BLaER1 (cell line): ENCODE results near the gene RAB8B.
A peak's percentile ranks its signal among the peaks of the same experiment; 100 is the strongest.

Experiments used
- H3K27ac ChIP-seq: shearing (Covaris generic); formaldehyde crosslinking; 2 replicates; pipeline ENCODE4 v1.8.1; 2022
- H3K27me3 ChIP-seq: shearing (Covaris generic); formaldehyde crosslinking; 2 replicates; pipeline ENCODE4 v1.8.1; 2022
- H3K36me3 ChIP-seq: shearing (Covaris generic); formaldehyde crosslinking; 2 replicates; pipeline ENCODE4 v1.8.1; 2022
- H3K4me1 ChIP-seq: shearing (Covaris generic); formaldehyde crosslinking; 2 replicates; pipeline ENCODE4 v1.8.1; 2022
- H3K4me2 ChIP-seq: shearing (Covaris generic); formaldehyde crosslinking; 2 replicates; pipeline ENCODE4 v1.8.1; 2022
- H3K4me3 ChIP-seq: shearing (Covaris generic); formaldehyde crosslinking; 2 replicates; pipeline ENCODE4 v1.8.1; 2022
- H3K9ac ChIP-seq: shearing (Covaris generic); formaldehyde crosslinking; 2 replicates; pipeline ENCODE4 v1.8.1; 2022
- H3K9me3 ChIP-seq: shearing (Covaris generic); formaldehyde crosslinking; 2 replicates; pipeline ENCODE4 v1.8.1; 2022
- H4K20me1 ChIP-seq: shearing (Covaris generic); formaldehyde crosslinking; 2 replicates; pipeline ENCODE4 v1.8.1; 2022
- Cebpa-rat ChIP-seq: shearing (Covaris generic); IDR thresholded peaks from 2 replicates; pipeline ENCODE4 v1.8.1; 2022

Gene RAB8B

DNA sequence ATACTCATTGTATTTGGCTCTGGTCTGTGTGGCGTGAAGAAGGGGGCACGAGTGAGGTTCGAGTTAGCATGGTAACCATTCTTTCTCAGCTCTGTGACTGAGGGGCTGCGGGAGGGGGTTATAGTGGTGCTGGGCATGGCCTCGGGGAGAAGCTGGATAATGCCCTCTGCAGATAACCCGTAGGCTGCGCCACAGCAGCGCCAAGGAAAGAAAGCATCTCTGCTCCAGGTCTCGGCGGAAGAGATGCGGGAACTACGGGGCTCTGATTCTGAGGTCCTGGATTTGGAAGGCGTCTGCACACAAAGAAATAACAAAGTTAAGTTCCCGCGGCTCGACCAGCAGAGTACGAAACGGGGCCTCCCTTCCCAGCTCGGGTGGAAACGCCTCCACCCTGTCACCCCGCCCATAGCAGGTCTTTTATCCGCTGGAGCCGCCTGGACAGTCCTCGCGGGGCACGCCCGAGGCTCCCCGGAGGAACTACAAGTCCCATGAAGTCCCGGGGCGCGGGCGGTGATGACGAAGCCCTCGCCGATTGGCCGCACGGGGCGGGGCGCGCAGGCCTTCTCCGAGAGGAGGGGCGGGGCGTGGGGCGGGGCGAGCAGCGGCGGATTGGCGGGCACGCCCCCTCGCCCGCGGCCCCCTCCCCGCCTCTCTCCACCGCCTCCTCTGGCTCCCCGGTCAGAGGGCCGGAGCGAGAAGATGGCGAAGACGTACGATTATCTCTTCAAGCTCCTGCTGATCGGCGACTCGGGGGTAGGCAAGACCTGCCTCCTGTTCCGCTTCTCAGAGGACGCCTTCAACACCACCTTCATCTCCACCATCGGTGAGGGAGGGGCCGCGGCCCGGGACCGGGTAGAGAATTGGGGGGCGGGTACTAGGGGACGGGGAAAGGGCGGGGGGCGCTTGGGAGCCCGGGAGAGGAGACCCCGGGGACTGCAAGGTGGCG, at the start of gene RAB8B:
Gene RAB8B, plus strand, starts transcription at position 681 of the 946 bp plus-strand sequence. Its CDS starts 19 bp downstream, at position 700.
- peak within 1 kb of the TSS; percentile 79 for H3K4me3 ChIP-seq
- H3K4me1 ChIP-seq: peaks cover 45% of the 10 kb centered on the region
- H3K4me2 ChIP-seq: peak within 1 kb of the TSS; percentile 98
- H3K27me3 ChIP-seq: no peaks in the 10 kb centered on the region
- peak within 1 kb of the TSS; percentile 81 for H3K27ac ChIP-seq
- peaks cover 10% of the 10 kb centered on the region for H4K20me1 ChIP-seq
- H3K9me3 ChIP-seq: no peaks in the 10 kb centered on the region
- TF ChIP-seq Cebpa-rat: no peak
- peak within 1 kb of the TSS; percentile 88 for H3K9ac ChIP-seq
- no peaks in the 10 kb centered on the region for H3K36me3 ChIP-seq

DNA sequence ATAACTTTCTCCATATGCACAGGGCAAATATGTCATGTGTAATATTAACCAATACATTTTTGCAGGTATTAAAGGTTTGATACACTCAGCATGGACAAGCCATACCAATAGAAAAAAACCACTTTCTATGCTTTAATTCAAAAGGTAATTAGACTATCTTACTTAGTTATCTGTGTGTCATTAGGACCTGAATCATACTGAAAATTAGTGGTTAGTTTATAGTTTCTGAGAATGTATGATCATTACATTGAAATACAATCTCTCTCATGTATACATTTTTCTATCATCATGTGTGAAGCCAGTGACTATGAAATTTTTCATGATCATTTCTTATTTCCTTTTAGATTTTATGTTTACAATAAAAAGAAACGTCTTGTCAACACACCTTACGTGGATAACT, 48.5 kb upstream of the RAB8B start:
- no peak for TF ChIP-seq Cebpa-rat
- Histone ChIP-seq H3K4me1 (no peaks in the 10 kb centered on the region), H3K27ac (no peak overlapping the region)

DNA sequence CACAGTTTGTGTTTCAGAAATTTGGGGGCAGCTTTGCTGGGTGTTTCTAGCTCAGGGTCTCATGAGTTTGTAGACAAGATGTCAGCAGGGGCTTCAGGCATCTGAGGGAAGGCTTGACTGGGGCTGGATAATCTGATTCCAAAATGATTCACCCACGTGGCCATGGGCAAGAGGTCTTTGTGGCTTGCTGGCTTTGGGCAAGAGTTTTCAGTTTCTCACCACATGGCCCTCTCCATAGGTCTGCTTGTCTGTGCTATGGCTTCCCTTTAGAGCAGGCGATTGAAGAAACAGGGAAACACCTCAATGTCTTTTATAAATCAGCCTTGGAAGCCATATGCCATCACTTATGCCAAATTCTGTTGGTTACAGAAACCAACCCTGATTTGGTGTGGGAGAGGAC, 44.0 kb upstream of the RAB8B start:
- Histone ChIP-seq H4K20me1 (no peaks in the 10 kb centered on the region), H3K4me3 (no peak overlapping the region), H3K4me2 (no peak overlapping the region), H3K4me1 (no peaks in the 10 kb centered on the region), H3K9me3 (peaks cover 12% of the 10 kb centered on the region), H3K27ac (no peak overlapping the region), H3K27me3 (no peaks in the 10 kb centered on the region), H3K36me3 (peaks cover 49% of the 10 kb centered on the region), H3K9ac (no peak overlapping the region)
- no peak for TF ChIP-seq Cebpa-rat

More for the DNA sequence above, 48.5 kb upstream of the RAB8B start:
- Histone ChIP-seq H3K4me3 (no peak overlapping the region), H3K4me2 (no peak overlapping the region), H3K9me3 (no peaks in the 10 kb centered on the region), H3K9ac (no peak overlapping the region), H3K36me3 (peaks cover 19% of the 10 kb centered on the region; the same call in 1 of the 2 replicates), H3K27me3 (no peaks in the 10 kb centered on the region), H4K20me1 (no peaks in the 10 kb centered on the region)

DNA sequence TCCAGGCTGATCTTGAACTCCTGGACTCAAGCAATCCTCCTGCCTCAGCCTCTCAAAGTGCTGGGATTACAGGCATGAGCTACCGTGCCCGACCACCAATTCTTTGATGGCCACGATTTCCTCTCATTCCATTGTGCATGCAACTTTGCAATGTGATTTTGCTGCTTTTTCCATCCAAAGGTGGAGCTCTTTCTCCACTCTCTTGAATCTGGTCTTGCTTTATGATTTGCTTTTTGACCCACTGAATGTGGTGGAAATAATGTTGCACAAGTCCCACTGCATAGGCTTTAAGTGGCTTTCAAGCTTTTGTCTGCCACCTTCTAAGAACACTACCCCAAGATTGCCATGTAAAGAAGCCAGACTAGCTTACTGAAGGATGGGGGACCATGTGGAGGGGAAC, 42.7 kb upstream of the RAB8B start:
- Histone ChIP-seq H3K4me2 (no peak overlapping the region), H3K27me3 (no peaks in the 10 kb centered on the region), H3K9me3 (peaks cover 12% of the 10 kb centered on the region), H3K36me3 (peaks cover 60% of the 10 kb centered on the region), H3K27ac (no peak overlapping the region), H3K4me3 (no peak overlapping the region), H3K9ac (no peak overlapping the region), H4K20me1 (no peaks in the 10 kb centered on the region), H3K4me1 (no peaks in the 10 kb centered on the region)
- TF ChIP-seq Cebpa-rat: no peak

DNA sequence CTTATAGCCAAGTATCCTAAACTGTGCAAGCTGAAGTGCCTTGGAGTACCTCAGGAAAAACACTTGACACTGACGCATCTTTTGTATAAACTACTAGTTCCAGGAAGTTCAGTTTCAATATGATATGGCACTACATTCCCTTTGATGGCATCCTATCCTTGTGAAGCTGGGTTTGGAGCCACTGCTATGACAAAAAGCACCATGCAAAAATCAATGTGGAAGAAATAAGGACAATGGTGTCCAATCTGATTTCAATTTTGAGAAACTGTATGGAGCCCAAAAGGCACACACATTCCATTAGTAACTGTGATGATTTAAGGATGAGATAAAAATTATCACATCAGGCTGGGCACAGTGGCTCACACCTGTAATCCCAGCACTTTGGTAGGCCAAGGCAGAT, 37.7 kb upstream of the RAB8B start:
- Histone ChIP-seq H3K4me1 (peaks cover 14% of the 10 kb centered on the region), H3K36me3 (peaks cover 70% of the 10 kb centered on the region), H3K4me3 (no peak overlapping the region), H3K27me3 (no peaks in the 10 kb centered on the region), H3K9ac (no peak overlapping the region), H3K27ac (no peak overlapping the region), H3K4me2 (no peak overlapping the region), H4K20me1 (peaks cover 9% of the 10 kb centered on the region; the same call in 1 of the 2 replicates), H3K9me3 (peaks cover 12% of the 10 kb centered on the region)
- TF ChIP-seq Cebpa-rat: no peak

DNA sequence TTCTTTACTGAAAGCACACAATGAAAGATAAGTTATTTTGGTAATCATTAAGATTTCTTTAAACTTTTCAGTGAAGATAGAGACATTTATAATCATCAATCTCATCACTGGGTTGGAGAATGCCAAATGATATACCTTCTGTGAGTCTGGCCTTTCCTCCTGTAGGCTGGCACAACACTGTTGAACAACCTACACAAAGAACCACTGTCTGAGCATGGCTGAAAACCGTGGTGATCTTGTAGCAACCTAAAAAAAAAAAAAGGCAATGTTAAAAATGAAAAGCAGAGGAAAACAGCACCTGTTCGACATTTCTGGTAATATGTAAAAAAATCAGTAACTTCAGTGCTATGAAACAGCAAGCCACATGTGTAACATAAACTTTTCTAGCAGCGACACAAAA, 33.9 kb upstream of the RAB8B start:
- Histone ChIP-seq H4K20me1 (peaks cover 9% of the 10 kb centered on the region; the same call in 1 of the 2 replicates), H3K27me3 (no peaks in the 10 kb centered on the region), H3K36me3 (peaks cover 39% of the 10 kb centered on the region), H3K9me3 (no peaks in the 10 kb centered on the region), H3K9ac (peak overlapping the region; percentile 92), H3K27ac (no peak overlapping the region), H3K4me1 (peaks cover 24% of the 10 kb centered on the region), H3K4me3 (peak overlapping the region; percentile 95), H3K4me2 (peak overlapping the region; percentile 88)
- TF ChIP-seq Cebpa-rat: no peak

DNA sequence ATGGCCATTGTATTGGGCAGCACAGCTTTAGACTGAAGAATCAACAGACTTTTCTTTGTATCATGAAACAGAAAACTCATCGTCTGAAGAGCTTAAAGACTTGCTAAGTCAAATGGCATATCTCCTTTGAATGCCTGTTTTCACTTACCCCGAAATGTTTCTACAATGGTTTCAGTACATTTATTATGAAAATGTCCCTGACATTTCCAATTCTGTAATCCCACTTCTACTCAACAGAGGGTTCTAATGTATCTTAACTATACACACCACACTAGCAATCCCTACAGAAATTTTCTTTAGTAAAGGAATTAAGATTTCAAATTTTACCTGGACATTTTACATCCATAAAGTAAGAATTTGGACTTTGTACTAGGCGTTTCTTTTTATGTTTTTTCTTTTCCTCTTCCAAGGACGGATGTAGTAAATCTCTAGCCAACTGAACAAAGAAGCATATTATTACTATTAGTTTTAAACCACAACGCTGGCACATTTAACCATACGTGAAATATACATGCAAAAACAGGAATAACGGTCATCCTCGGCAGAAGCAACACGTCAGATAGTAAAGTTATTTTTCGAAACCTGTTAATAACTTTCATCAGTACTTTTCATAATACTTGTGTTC, 33.2 kb upstream of the RAB8B start:
- no peaks in the 10 kb centered on the region for H3K9me3 ChIP-seq
- H3K27me3 ChIP-seq: no peaks in the 10 kb centered on the region
- peaks cover 33% of the 10 kb centered on the region for H3K36me3 ChIP-seq
- H3K9ac ChIP-seq: peak overlapping the region; percentile 92
- peak overlapping the region; percentile 95 for H3K4me3 ChIP-seq
- H3K27ac ChIP-seq: peak overlapping the region; percentile 93
- H4K20me1 ChIP-seq: peaks cover 9% of the 10 kb centered on the region; the same call in 1 of the 2 replicates
- H3K4me2 ChIP-seq: peak overlapping the region; percentile 88
- peaks cover 25% of the 10 kb centered on the region for H3K4me1 ChIP-seq
- TF ChIP-seq Cebpa-rat: no peak

DNA sequence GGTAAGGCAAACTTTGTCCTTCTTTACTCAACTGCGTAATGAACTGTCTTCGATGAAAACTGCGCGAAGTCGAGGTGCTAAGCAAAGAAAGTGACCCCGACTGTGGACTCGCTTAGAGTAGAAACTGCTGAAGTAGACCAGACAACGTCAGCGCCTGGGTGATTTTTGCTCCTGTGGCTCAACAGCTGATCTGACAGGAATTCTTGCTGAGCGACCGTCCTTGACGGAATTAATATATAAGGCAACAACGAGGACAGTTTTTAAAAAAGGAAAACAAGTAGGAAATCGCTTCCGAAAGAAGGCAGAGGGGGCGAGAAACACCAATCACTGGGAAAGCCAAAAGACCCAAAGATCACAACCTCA, 32.7 kb upstream of the RAB8B start:
- peak overlapping the region; percentile 92 for H3K9ac ChIP-seq
- H3K9me3 ChIP-seq: no peaks in the 10 kb centered on the region
- peak overlapping the region; percentile 93 for H3K27ac ChIP-seq
- H3K4me3 ChIP-seq: peak overlapping the region; percentile 95
- H4K20me1 ChIP-seq: peaks cover 9% of the 10 kb centered on the region; the same call in 1 of the 2 replicates
- H3K4me2 ChIP-seq: peak overlapping the region; percentile 88
- peaks cover 30% of the 10 kb centered on the region for H3K4me1 ChIP-seq
- TF ChIP-seq Cebpa-rat: no peak
- peaks cover 28% of the 10 kb centered on the region for H3K36me3 ChIP-seq
- H3K27me3 ChIP-seq: no peaks in the 10 kb centered on the region

DNA sequence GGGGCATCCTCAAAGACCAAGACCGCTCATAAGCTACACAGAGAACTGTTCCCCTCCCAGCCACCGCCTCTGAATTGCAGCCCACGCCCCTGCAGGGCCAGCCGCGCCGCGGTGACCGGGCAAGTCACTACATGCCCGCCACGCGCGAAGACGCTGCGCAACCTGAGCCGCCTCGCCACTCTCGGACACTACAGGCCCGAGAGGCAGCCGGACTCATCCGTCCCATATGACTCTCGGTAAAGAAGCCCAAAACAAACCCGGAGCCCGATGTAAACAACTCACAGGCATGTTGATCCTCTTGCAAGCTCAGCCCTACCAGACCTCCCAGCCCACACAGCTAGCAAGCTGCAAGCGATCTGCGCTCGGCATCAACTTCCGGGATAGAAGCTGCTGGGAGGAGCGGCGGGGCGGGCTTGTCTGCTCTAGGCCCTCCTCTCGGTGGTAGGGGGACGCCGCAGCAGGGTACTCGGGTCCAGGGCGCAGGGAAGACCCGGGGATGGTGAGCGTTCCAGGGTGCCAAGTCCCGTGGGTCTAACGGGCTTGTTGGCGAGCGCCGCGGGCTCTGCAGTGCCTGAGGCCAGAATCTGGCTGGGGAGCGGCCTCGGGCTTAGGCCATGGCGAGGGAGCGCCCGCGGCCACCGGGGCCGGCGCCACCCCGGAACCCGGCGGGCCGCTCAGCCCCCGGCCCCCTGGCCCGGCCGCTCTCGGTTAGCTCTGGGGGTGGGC, 32.1 kb upstream of the RAB8B start, which contains the start of gene RPS27L:
Gene RPS27L, minus strand, starts transcription at position 360 of the 726 bp plus-strand sequence. Its CDS starts 72 bp downstream, at position 288.
- Histone ChIP-seq H3K4me1 (peaks cover 36% of the 10 kb centered on the region), H3K36me3 (peaks cover 22% of the 10 kb centered on the region), H3K9me3 (no peaks in the 10 kb centered on the region), H3K4me3 (peak within 1 kb of the TSS; percentile 95), H3K27ac (peak within 1 kb of the TSS; percentile 93), H3K9ac (peak within 1 kb of the TSS; percentile 92), H4K20me1 (peaks cover 9% of the 10 kb centered on the region; the same call in 1 of the 2 replicates), H3K27me3 (no peaks in the 10 kb centered on the region), H3K4me2 (peak within 1 kb of the TSS; percentile 89)
- TF ChIP-seq Cebpa-rat: no peak
